Stimulated activated CD4-positive, alpha-beta T cell treated with anti-CD3 and anti-CD28 coated beads, Interleukin-2, amount 100 ng/mL, for 48 hours (primary cell): ENCODE data around the gene OR52L1.
"Not testable (repeated sequence)": the region's sequence is repeated elsewhere in the genome, so short reads cannot be mapped to it uniquely, and the experiment has no call there.

Experiments used
- DNase-seq, 2 donors: peaks; one replicate each; pipeline ENCODE4 v3.0.0-alpha.2; 2020

OR52L1 gene

DNA sequence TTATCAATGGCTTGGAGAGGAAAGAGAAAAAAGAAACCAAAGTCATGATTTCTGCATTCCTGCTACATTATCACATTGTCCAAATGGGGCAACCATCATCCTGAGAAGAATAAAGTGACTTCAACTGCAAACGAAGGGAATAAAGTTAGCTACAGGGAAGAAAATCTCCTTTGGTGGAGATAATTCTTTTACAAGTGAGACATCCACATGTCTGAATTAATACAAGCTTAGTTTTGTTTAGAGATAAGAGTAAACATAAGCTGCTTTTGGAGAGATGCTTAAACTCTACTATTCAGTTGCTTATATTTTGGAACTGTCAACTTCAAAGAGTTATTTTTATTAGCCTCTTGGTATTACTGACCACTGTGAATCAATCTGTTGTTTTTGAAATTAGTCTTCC lies at the start of gene OR52L1:
OR52L1 (minus strand) TSS at position 101 of the 400 bp plus-strand sequence; CDS start at position 46, 55 bp downstream.
- no peak for DNase-seq

DNA sequence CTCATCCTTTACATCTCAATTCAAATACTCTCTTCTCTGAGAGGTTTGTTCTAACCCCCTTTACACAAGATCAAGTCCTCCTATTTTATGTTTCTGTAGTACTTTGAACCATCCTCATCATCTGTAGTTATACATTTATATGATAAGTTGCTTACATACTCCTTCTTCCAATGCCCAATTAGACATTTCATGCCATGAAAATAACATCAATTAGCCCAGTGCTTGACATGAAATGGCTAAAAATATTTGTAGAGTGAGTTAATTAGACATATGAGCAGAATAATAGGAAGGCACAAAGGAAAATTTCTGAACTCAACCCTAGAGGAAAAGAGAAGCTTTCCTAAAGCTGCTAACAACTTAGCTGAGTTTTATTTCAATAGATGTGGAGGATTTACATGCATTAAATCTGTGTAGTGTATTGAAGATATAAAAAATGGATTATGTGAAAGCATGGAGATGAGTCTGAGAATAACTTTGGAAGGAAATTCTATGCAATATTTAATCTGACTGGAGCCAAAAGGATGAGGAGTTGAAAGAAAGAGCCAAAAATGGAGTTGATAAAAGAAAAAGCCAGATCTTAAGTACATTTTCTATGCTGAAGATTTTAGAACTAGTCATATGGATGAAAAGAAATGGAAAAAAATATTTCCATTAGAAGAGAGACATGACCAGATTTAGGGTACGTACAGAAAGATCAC lies 44.1 kb upstream of the OR52L1 start, which contains the start of gene OR56A1:
OR56A1 (minus strand) TSS at position 51 of the 698 bp plus-strand sequence. CDS start 3,066 bp downstream, outside the sequence.
- DNase-seq: no peak

DNA sequence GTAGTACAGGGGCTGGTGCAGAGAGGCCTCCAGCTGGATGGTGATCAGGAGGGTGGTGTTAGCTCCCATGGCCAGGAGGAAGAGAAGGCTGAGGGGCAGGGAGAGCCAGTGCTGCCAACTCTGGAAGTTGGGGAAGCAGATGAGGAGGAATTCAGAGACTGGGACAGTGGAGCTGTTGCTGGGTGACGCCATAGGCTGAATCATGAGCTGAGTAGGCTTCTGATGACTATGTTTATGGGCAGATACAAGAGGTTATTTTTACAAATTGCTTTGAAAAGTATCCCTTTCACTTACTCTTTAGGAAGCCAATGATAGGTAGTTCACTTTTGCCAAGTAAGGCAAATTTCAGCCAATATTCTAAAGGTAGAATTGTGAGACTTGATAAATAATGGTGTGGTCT lies 40.7 kb upstream of the OR52L1 start:
- no peak for DNase-seq

DNA sequence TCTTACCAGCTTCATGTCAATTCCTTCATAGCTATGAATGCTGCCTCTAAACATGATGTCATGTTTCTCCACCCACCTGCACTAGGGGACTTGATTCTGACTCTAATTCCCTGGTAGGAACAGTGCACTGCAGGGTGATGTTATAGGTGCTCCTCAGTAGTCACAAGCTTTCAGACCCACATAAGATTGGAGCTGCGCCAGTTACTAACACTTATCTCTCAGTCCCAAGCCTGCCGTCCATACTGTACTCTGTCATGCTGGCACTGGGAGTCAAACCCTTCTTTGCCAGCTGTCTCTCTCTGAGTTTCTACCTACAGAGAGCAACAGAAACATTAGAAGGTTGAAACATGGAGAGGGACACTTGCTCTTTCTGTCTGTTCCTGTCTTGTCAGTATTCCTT lies 38.3 kb upstream of the OR52L1 start:
- DNase-seq: no peak

DNA sequence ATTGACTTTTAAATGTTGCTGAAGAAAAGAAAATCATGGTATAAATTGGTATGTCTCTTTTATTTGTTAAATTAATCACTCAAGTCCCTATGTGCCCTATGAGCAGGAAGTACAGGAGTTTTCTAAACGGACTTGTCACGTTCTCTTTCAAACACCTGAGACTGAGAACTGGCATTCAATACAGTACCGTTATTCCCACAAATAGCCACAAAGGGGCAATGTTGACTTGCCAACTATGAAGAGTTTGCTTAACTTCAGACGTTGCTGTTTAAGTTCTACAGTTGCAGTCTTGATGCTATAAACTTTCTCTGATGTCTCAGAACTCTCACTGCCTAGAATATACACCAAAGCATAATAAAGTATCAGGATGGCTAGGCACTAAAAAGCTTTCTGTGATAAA lies 36.2 kb upstream of the OR52L1 start:
- no peak for DNase-seq

DNA sequence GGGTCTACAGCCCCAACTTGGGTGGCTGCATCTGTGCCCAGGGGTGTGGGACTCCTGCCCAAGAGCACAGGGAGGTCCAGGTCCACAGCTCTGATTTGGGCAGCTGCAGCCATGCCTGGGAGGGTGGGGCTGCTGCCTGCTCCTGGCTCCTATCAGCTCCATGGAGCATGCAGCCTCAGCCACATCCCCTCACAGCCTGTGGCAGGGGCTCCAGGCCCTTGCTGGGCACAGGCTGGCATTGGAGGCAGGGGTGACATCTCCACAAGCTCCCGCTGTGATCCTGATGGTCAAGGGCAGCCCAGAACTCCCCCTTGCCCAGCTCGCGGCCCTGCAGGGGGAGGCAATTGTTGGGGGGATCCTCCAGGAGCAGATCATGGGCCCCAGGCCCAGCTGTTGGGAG lies 26.3 kb upstream of the OR52L1 start:
- DNase-seq: no peak

DNA sequence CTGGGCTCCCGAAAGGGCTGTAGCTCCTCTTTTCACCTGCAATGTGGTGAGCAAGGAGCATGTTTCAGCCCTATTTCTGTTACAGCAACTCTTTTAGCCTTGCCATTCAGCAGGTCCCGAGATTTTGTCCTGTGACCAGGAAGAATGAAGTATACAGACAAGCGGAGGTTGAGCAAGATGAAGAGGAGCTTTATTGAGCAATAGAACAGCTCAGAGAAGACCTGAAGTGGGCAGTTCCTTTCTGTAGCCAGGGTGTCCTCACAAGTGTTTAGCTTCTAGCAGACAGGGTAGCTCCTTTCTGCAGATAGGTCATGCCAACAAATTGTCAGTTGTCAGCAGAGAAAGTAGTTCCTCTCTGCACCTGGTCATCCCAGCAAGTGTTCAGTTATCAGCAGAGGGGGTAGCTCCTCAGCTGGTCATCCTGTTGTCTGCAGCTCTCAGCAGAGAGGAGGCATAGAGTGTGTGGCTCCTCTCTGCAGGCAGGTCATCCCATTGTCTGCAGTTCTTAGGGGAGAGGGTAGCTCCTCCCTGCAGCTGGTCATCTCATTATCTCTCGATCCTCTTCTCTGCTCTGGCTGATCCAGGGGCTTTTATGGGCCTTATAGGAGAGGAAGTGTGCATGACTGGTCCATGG lies 25.4 kb upstream of the OR52L1 start:
- DNase-seq: no peak

DNA sequence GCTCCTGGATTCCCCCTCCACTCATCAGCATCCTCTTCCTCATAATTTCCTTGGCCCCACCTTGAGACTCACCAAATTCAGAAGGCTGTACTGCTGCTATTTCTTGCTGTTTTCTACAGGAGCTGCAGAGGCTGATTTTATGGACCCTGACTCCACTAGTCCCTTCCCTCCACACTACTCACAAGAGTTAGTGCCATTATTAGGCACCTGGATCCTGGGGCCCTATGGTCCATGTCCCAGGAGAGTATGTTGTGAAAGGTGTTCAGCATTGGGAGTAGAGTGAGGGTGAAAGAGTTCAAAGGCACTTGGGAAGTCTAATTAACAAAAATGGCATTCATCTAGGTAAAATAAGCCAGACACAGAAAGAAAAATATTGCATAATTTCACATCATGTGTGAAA lies 20.1 kb upstream of the OR52L1 start, which contains the start of gene OR56A4:
OR56A4 (minus strand) TSS at position 101 of the 400 bp plus-strand sequence. CDS start 3,954 bp downstream, outside the sequence.
- no peak for DNase-seq

DNA sequence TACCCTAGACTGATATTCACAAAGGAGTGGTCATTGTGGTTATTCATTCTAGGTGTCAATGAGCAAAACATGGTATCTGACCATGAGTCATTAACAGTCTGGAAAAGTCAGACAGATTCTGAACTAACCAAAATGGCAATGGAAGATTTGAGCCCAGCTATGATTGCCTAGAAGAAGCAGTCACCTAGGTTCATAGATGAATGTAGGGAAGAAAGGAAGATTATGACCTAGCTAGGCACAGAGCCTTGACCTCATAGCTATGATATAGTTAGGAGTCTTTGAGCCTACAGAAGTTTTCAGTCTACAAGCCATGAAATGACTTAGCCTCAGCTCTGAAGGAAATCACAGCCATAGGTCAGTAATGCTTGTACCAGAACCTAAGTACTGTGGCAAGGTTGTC lies 19.6 kb upstream of the OR52L1 start:
- no peak for DNase-seq

DNA sequence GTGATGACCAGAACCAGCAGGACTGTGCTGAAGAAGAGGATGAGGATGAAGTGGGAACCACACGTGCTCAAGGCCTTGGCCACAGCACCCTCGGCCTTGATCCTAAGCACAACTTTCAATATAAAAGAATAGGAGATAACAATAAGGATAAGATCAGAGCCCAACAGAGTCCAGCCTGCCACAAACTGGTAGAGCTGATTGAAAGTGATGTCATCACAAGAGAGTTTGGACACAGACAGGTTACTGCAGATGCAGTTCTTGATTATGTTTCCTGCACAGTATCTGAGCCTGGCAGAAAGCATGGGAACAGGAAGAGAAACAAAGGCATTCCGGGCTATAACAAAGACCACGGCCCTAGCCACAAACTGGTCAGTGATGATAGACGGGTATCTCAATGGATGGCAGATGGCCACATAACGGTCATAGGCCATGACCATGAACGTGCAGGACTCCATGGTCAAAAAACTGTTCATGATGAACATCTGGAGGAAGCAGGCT lies 15.5 kb upstream of the OR52L1 start:
- DNase-seq: no peak

DNA sequence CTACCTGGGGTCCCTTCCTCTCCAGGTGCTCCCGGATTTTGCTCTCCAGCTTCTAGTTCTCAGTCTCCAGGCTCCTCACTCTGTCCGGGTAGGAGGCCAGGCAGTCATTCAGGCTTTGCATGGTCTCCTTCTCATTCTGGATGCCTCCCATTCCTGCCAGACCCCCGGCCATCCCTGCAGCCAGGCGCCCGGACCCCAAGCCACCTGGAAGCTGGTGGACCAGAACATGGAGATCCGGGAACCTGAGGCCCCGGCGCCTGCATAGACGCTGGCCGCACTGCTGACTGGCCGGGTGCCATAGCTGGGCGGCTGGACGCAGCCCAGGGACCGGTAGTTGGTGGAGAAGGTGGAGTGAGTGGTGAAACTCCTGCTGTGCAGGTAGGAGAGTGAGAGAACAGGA lies 8.0 kb upstream of the OR52L1 start:
- DNase-seq: no peak

DNA sequence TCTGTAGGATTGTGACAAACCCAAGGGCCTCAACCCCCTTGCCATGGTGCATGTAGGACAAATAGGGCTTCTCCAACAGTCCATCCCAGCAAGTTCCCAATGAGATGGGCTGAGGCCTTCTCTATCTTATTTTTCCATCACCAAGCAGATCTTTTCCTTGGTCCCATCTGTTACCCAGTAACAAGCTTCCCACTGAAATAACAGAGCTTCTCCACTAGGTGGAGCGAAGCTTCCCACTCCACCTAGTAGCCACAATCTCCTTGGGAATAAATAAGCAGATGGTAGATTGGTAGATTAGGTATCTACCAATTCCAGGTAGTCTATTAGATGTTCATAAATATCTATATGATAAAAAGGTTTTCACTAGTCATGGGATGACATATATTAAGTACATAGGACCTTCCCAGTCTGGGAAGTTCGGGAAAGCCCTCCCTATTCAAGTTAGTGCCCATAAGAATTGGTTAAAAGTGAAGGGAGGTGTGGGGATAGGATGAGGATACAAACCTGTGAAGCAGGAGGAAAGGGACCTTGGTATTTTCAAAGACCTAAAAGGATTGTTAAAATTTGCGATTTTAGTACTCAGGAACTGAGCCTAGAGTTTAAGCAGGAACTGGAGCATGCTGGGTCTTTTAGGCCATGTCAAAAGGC lies 5.9 kb upstream of the OR52L1 start:
- DNase-seq: no peak

DNA sequence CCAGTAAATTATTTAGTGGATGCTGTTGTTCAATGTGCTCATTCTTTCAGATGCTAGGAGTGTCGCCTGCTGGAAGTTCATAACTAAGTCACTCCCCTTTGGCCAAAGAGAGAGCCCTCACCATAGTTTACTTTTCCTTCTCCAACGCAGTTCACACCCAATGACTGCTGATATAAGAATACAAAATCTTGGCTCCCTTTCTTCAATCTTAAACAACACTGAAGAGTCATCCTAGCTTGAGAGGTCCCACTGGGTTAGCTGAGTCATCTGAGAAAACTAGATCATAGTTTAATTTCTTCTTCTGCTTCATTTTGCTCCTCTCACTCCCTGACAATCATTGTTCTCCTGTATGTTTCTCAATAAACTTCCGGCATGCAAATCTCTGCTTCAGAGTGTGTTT lies 5.4 kb upstream of the OR52L1 start:
- DNase-seq: no peak

DNA sequence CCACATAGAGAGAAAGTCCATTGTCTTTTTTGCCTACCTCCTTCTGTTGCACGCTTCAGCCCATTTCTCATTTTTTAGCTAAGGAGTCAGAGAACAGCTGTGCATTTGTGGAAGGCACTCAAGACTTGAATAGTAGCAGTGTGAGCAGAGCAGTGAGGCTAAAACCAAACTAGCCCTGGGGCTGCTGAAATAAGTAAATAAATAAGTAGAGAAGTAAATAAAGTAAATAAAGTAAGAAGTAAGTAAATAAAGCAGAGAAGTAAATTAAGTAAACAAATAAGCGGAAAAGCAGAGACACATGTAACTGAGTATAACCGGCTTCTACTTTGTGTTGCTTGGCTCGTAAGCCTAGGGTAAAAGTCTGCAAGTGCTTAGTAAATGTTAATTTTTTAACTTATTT lies 2.4 kb upstream of the OR52L1 start:
- DNase-seq: no peak

DNA sequence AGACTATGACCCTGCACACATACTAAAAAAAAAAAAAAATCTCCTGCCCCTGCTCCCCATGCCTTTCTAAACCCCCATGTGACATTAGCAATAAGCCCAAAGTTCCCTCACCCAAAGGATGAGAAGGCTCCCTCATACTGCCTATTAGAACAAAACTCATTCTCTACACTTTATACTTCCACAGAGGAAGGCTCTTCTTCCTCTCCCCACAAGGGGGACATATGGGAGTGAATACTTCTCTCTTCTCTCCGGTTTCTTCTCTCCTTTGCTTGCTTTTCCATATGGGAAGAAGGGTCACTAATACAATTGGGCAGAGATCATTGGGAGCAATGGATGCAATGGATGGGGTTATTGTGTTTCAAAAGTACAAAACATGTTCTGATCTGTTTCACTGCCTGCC lies 3.3 kb downstream of the OR52L1 start:
- DNase-seq: no peak

DNA sequence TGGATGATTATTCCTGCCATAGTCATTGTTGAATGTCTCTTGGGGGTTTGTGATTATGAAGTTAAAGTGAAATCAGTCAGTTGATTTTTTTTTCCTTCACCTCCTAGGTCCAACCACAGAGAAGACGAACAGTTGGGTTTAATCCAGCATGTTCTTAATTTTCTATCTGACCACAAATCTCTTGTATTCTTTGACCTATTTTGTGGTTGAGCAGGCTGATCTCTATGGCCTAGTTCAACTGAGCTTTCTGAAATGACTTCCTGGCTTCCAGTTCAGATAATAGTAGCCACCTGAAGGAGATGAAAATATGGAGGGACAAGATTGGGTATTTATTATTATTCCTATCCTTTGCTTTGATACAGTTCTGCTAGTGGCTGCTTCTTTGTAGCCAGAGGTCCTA lies 13.3 kb downstream of the OR52L1 start:
- DNase-seq: no peak

DNA sequence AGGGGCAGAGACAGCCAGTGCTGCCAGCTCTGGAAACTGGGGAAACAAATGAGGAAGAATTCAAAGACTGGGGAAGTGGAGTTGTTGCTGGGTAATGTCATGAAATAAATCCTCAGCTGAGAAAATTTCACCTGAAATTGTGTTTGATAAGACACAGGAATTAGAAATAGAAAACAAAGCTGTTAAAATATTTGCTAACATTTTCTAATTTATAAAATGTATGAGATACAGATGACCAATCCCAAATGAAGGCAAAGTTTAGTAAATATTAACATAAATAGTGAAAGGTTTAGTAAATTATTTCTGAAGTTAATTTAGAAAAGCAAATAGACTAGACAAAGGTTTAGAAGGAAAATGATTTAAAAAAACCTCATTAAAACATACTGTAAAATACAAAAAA lies 18.4 kb downstream of the OR52L1 start, which contains the start of gene OR56A5:
OR56A5 (minus strand) TSS at position 101 of the 400 bp plus-strand sequence; CDS start at position 101, 0 bp downstream.
- no peak for DNase-seq

DNA sequence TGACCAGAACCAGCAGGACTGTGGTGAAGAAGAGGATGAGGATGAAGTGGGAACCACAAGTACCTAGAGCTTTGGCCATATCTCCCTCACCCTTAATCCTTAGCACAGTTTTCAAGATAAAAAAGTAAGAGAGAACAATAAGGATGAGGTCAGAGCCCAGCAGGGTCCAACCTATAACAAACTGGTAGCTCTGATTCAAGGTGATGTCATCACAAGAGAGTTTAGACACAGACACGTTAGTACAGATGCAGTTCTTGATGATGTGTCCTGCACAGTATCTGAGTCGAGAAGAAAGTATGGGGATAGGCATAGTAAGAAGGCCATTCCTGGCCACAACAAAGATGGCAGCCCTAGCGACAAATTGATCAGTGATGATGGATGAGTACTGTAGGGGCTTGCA lies 19.1 kb downstream of the OR52L1 start:
- no peak for DNase-seq

DNA sequence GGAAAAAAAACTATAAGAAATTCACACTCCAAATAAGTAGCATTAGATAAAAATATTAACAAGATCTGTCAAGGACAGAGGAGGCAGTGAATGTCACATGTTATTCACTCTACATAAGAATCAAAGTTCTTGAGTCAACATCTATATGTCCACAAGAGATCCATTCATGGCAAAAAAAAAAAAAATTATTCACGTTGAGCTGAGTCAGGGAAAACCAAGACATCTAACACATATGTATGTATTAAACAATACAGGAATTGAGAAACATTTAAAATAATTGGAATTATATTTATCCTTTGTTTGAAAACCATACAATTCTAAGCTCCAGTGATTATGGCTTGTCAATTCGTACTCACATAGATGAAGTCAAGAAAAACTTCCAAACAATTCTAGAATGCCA lies 19.8 kb downstream of the OR52L1 start:
- no peak for DNase-seq

DNA sequence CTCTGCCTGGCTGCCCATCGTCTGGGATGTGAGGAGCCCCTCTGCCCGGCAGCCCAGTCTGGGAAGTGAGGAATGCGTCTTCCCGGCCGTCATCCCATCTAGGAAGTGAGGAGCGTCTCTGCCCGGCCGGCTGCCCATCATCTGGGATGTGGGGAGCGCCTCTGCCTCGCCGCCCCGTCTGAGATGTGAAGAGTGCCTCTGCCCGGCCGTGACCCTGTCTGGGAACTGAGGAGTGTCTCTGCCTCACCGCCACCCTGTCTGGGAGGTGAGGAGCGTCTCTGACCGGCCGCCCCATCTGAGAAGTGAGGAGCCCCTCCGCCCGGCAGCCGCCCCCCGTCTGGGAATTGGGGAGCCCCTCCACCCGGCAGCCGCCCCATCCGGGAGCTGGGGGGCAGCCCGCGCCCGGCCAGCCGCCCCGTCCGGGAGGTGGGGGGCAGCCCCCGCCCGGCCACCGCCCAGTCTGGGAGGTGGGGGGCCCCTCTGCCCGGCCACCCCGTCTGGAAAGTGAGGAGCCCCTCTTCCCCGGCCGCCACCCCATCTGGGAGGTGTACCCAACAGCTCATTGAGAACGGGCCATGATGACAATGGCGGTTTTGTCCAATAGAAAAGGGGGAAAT lies 26.0 kb downstream of the OR52L1 start:
- DNase-seq: not testable (repeated sequence)

DNA sequence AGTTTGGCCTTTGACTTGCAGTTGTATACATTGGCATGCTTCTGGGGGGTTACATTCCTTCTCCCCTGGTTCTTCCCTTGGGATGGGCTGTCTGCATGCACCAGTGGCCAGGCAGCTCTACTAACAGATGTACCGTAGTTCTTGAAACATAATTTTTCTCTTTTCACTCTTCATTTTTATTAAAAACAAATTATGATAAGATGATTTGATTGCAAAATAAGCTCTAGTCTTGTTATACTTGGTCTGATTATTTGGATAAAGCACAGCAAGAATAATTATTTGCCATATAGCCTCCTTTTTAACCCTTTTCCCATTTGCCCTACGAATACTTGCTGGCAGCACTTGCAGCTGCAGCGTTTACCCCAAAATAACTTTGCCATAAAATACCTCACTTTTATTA lies 31.2 kb downstream of the OR52L1 start:
- DNase-seq: no peak

DNA sequence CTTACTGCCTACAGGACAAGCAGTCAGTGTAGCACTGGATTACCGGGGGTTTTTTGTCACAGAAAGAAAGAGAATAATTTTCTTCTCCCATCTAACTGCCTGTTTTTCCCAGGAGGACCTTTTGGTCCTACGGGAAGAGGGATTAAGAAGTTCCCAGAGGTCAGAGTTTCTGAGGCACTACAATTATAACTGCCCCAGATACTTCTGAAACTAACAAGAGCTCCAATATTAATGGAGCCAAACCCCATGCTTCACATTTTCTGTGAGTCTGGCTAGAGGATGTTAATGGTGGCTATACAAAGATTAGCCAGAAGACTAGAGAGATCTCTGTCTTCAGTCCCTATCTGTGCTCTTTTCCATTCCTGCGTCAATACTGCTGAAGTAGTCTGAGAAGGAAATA lies 44.8 kb downstream of the OR52L1 start, which contains the start of gene OR56A3:
OR56A3 (plus strand) TSS at position 301 of the 400 bp plus-strand sequence. CDS start 5,096 bp downstream, outside the sequence.
- DNase-seq: no peak

DNA sequence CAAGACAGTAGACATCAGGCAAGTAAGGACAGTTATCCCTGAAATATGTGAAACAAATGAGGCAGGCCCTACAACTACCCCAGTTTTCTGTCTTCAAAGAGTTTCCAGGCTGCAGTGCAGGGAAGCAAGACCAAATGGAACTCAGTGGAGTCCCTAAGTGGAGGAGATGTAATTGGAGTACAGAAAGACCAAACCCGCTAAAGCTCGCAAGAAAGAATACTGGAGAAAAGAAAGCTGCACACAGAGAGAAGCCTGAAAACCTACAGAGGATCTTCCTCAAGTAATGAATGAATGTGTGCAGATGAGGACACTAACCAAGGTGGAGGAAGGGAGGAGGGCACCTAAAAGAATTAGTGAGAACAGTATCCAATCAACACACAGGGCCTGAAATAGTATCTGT lies 46.0 kb downstream of the OR52L1 start:
- no peak for DNase-seq
